Left renal cortex interstitium (tissue), 4 donors: ENCODE measurements around the gene NTRK3. TPM values are rescaled to one million over a fixed set of nuclear protein-coding genes. Genes with fewer than 3 reads are reported as not detected.
"Not testable (repeated sequence)": the region's sequence is repeated elsewhere in the genome, so short reads cannot be mapped to it uniquely, and the experiment has no call there.

ENCODE experiments used
- DNase-seq, 4 donors: peaks; one replicate each; pipeline ENCODE4 v3.0.0-alpha.2; 2013; ENCODE audit warnings: low read depth in 4 of 4, low spot score in 2 of 4, missing footprints in 1 of 4
- polyA plus RNA-seq, 4 donors: library from polyadenylated mRNA; unstranded; fragments of 120-200 nt; gene quantifications; one replicate each; pipeline ENCODE4 v1.2.1, GENCODE V29; 2013; ENCODE audit not compliant: insufficient read length in 4 of 4

NTRK3 gene
- polyA plus RNA-seq, 4 donors = 10.9 to 16.6 (median 13.0) TPM

GRCh38 chr15:88042047-88042446 is 214.5 kb downstream of the NTRK3 start:
- no peak for DNase-seq

- no peak for DNase-seq
Measured at GRCh38 chr15:88040516-88040915, 216.0 kb downstream of the NTRK3 start.

- DNase-seq = no peak
Measured at GRCh38 chr15:88038261-88038660, 218.3 kb downstream of the NTRK3 start.

GRCh38 chr15:88036154-88036839 is 220.2 kb downstream of the NTRK3 start:
- DNase-seq = no peak

- no peak for DNase-seq
Measured at GRCh38 chr15:88035381-88035780, 221.2 kb downstream of the NTRK3 start.

GRCh38 chr15:88033421-88033820 is 223.1 kb downstream of the NTRK3 start:
- not testable (repeated sequence) for DNase-seq

GRCh38 chr15:88032787-88033186 is 223.8 kb downstream of the NTRK3 start:
- DNase-seq = no peak

GRCh38 chr15:88031461-88031860 is 225.1 kb downstream of the NTRK3 start:
- no peak for DNase-seq

GRCh38 chr15:88029696-88030095 is 226.8 kb downstream of the NTRK3 start:
- no peak for DNase-seq

GRCh38 chr15:88028024-88028423 is 228.5 kb downstream of the NTRK3 start:
- no peak for DNase-seq

GRCh38 chr15:88023914-88024313 is 232.6 kb downstream of the NTRK3 start:
- no peak for DNase-seq

- no peak for DNase-seq
Measured at GRCh38 chr15:88022716-88023115, 233.8 kb downstream of the NTRK3 start.

GRCh38 chr15:88021601-88022000 is 234.9 kb downstream of the NTRK3 start:
- no peak for DNase-seq

- no peak for DNase-seq
Measured at GRCh38 chr15:88020806-88021205, 235.7 kb downstream of the NTRK3 start.

- DNase-seq = no peak
Measured at GRCh38 chr15:88019656-88020055, 236.9 kb downstream of the NTRK3 start.

- no peak for DNase-seq
Measured at GRCh38 chr15:88018869-88019641, 237.5 kb downstream of the NTRK3 start.

GRCh38 chr15:88017753-88018152 is 238.8 kb downstream of the NTRK3 start:
- no peak for DNase-seq

- DNase-seq = no peak
Measured at GRCh38 chr15:88016406-88016805, 240.1 kb downstream of the NTRK3 start.

- DNase-seq = no peak
Measured at GRCh38 chr15:88015228-88015860, 241.2 kb downstream of the NTRK3 start.

- no peak for DNase-seq
Measured at GRCh38 chr15:88014454-88015160, 241.9 kb downstream of the NTRK3 start.

GRCh38 chr15:88013111-88013510 is 243.4 kb downstream of the NTRK3 start:
- DNase-seq = no peak
